Fibroblast of mammary gland (primary cell): ENCODE results near the gene ENPP1.
A peak's percentile ranks its signal among the peaks of the same experiment; 100 is the strongest.

Experiments
- DNase-seq: peaks from one replicate; pipeline ENCODE4 v3.0.0-alpha.2; 2010; ENCODE audit warnings: low read depth
- H3K4me3 ChIP-seq: 2 replicates; pipeline ENCODE4 v1.5.1; 2011; ENCODE audit warnings: low read depth, mild to moderate bottlenecking, low read length, moderate library complexity; ENCODE audit not compliant: control insufficient read depth
- CTCF ChIP-seq: conservative IDR thresholded peaks from 2 replicates; pipeline ENCODE4 v1.5.1; 2011; ENCODE audit warnings: low read depth, low read length, inconsistent platforms; ENCODE audit not compliant: control insufficient read depth, insufficient read depth

Gene ENPP1

GRCh38 chr6:131931063-131931750 is 123.4 kb downstream of the ENPP1 start:
- H3K4me3 ChIP-seq, result no peak overlapping the region
- TF ChIP-seq CTCF, result no peak
- DNase-seq, result no peak

- DNase-seq, result no peak
- TF ChIP-seq CTCF, result no peak
- H3K4me3 ChIP-seq, result no peak overlapping the region
Measured at GRCh38 chr6:131936156-131936555, 128.3 kb downstream of the ENPP1 start.

GRCh38 chr6:131937226-131937625 is 129.4 kb downstream of the ENPP1 start:
- peak; percentile 64 for DNase-seq
- no peak overlapping the region for H3K4me3 ChIP-seq
- TF ChIP-seq CTCF, result no peak

GRCh38 chr6:131937703-131938631 is 130.1 kb downstream of the ENPP1 start:
- H3K4me3 ChIP-seq, result no peak overlapping the region
- peak; percentile 95 for DNase-seq
- no peak for TF ChIP-seq CTCF
